Astrocyte (in vitro differentiated cells and primary cell): Measurements from ENCODE around the gene CTBP2. TPM values are rescaled to one million over a fixed set of nuclear protein-coding genes. Genes with fewer than 3 reads are reported as not detected.

ENCODE experiments used
- DNase-seq: peaks from one replicate; pipeline ENCODE4 v3.0.0-alpha.2; 2010; ENCODE audit warnings: low read depth
- FAIRE-seq: peaks from 2 replicates; lab custom pipeline; 2011; peaks lifted over from hg19 to GRCh38; lab: Jason Lieb, UNC
- H2AFZ ChIP-seq: 2 replicates; pipeline ENCODE4 v1.6.0; 2012; ENCODE audit warnings: low read depth, low read length, inconsistent platforms
- H3K27ac ChIP-seq: 2 replicates; pipeline ENCODE4 v1.5.1; 2011; ENCODE audit warnings: low read depth, low read length, inconsistent platforms
- H3K27me3 ChIP-seq: 2 replicates; pipeline ENCODE4 v1.6.0; 2011; ENCODE audit warnings: low read length, inconsistent platforms; ENCODE audit not compliant: insufficient read depth
- H3K36me3 ChIP-seq: 2 replicates; pipeline ENCODE4 v1.5.1; 2011; ENCODE audit warnings: low read length, inconsistent platforms; ENCODE audit not compliant: insufficient read depth
- H3K4me1 ChIP-seq: 2 replicates; pipeline ENCODE4 v1.5.1; 2011; ENCODE audit warnings: low read length, inconsistent platforms; ENCODE audit not compliant: insufficient read depth
- H3K4me2 ChIP-seq: 2 replicates; pipeline ENCODE4 v1.6.0; 2012; ENCODE audit warnings: low read length, inconsistent platforms
- H3K4me3 ChIP-seq: 2 replicates; pipeline ENCODE4 v1.5.1; 2011; ENCODE audit warnings: low read depth, mild to moderate bottlenecking, low read length, inconsistent platforms; ENCODE audit not compliant: insufficient read depth
- H3K79me2 ChIP-seq: 2 replicates; pipeline ENCODE4 v1.6.0; 2012; ENCODE audit warnings: mild to moderate bottlenecking, low read length, inconsistent platforms; ENCODE audit not compliant: insufficient read depth
- H3K9ac ChIP-seq: 2 replicates; pipeline ENCODE4 v1.6.0; 2012; ENCODE audit warnings: mild to moderate bottlenecking, low read length, inconsistent platforms
- H3K9me3 ChIP-seq: 2 replicates; pipeline ENCODE4 v1.5.1; 2012; ENCODE audit warnings: low read depth, mild to moderate bottlenecking, low read length, inconsistent platforms; ENCODE audit not compliant: insufficient read depth
- H4K20me1 ChIP-seq: 2 replicates; pipeline ENCODE4 v1.6.0; 2012; ENCODE audit warnings: low read length, inconsistent platforms; ENCODE audit not compliant: insufficient read depth
- H3K27ac Mint-ChIP-seq: one replicate; pipeline ENCODE4 v1.8.0; 2021; ENCODE audit warnings: mild to moderate bottlenecking, mixed read lengths; ENCODE audit not compliant: unreplicated experiment
- H3K27me3 Mint-ChIP-seq: one replicate; pipeline ENCODE4 v1.8.0; 2021; ENCODE audit warnings: low read depth, mixed read lengths; ENCODE audit not compliant: unreplicated experiment
- H3K36me3 Mint-ChIP-seq: one replicate; pipeline ENCODE4 v1.8.0; 2021; ENCODE audit warnings: low read depth, mixed read lengths; ENCODE audit not compliant: unreplicated experiment
- H3K4me1 Mint-ChIP-seq: one replicate; pipeline ENCODE4 v1.8.0; 2021; ENCODE audit warnings: low read depth, mixed read lengths; ENCODE audit not compliant: unreplicated experiment
- H3K4me3 Mint-ChIP-seq: one replicate; pipeline ENCODE4 v1.8.0; 2021; ENCODE audit warnings: mild to moderate bottlenecking, moderate library complexity, mixed read lengths; ENCODE audit not compliant: unreplicated experiment
- H3K9me3 Mint-ChIP-seq: one replicate; pipeline ENCODE4 v1.8.0; 2021; ENCODE audit warnings: mild to moderate bottlenecking, mixed read lengths; ENCODE audit not compliant: unreplicated experiment
- EZH2 ChIP-seq: IDR thresholded peaks from 2 replicates; pipeline ENCODE4 v1.6.1; 2012; ENCODE audit warnings: mild to moderate bottlenecking, low read length, inconsistent platforms; ENCODE audit not compliant: insufficient read depth
- total RNA-seq: library from RNA; stranded (reverse); gene quantifications from 2 replicates; pipeline ENCODE4 v1.2.1, GENCODE V29; 2021
- TF ChIP-seq, protein P1 (sequence below): IDR thresholded peaks from 2 replicates; pipeline ENCODE4 v1.5.1; 2011; ENCODE audit warnings: low read depth, mild to moderate bottlenecking, inconsistent platforms, low read length, moderate library complexity; ENCODE audit not compliant: insufficient read depth

Gene CTBP2
- total RNA-seq, 1 donor from 2014 or later = 109 TPM

GRCh38 chr10:125107166-125107949 is 53.0 kb downstream of the CTBP2 start:
- no peak overlapping the region for H3K27ac Mint-ChIP-seq
- FAIRE-seq = no peak
- H3K4me3 Mint-ChIP-seq = no peak overlapping the region
- Histone ChIP-seq H3K4me3 (no peak overlapping the region), H3K27ac (no peak overlapping the region), H2AFZ (no peak overlapping the region), H3K27me3 (no peaks in the 10 kb centered on the region), H3K9ac (no peak overlapping the region), H3K36me3 (peaks cover 8% of the 10 kb centered on the region), H4K20me1 (peaks cover 95% of the 10 kb centered on the region), H3K4me1 (peaks cover 5% of the 10 kb centered on the region), H3K79me2 (peaks cover 96% of the 10 kb centered on the region), H3K9me3 (no peaks in the 10 kb centered on the region), H3K4me2 (no peak overlapping the region)
- peaks cover 11% of the 10 kb centered on the region for H3K4me1 Mint-ChIP-seq
- no peaks in the 10 kb centered on the region for H3K9me3 Mint-ChIP-seq
- H3K27me3 Mint-ChIP-seq = no peaks in the 10 kb centered on the region
- TF ChIP-seq, protein P1, sequence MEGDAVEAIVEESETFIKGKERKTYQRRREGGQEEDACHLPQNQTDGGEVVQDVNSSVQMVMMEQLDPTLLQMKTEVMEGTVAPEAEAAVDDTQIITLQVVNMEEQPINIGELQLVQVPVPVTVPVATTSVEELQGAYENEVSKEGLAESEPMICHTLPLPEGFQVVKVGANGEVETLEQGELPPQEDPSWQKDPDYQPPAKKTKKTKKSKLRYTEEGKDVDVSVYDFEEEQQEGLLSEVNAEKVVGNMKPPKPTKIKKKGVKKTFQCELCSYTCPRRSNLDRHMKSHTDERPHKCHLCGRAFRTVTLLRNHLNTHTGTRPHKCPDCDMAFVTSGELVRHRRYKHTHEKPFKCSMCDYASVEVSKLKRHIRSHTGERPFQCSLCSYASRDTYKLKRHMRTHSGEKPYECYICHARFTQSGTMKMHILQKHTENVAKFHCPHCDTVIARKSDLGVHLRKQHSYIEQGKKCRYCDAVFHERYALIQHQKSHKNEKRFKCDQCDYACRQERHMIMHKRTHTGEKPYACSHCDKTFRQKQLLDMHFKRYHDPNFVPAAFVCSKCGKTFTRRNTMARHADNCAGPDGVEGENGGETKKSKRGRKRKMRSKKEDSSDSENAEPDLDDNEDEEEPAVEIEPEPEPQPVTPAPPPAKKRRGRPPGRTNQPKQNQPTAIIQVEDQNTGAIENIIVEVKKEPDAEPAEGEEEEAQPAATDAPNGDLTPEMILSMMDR = no peak
- TF ChIP-seq EZH2 = no peak
- no peak for DNase-seq
- peaks cover 26% of the 10 kb centered on the region for H3K36me3 Mint-ChIP-seq

GRCh38 chr10:125106586-125106985 is 53.8 kb downstream of the CTBP2 start:
- Mint-ChIP-seq H3K27ac (no peak overlapping the region), H3K27me3 (no peaks in the 10 kb centered on the region), H3K9me3 (no peaks in the 10 kb centered on the region), H3K4me1 (peaks cover 19% of the 10 kb centered on the region), H3K36me3 (peaks cover 30% of the 10 kb centered on the region), H3K4me3 (no peak overlapping the region)
- Histone ChIP-seq H3K27ac (no peak overlapping the region), H3K4me2 (no peak overlapping the region), H3K4me3 (no peak overlapping the region), H3K79me2 (peaks cover 98% of the 10 kb centered on the region), H3K9ac (no peak overlapping the region), H3K9me3 (no peaks in the 10 kb centered on the region), H4K20me1 (peaks cover 97% of the 10 kb centered on the region), H2AFZ (no peak overlapping the region), H3K36me3 (peaks cover 8% of the 10 kb centered on the region), H3K27me3 (no peaks in the 10 kb centered on the region), H3K4me1 (peaks cover 11% of the 10 kb centered on the region)
- TF ChIP-seq, protein P1 = no peak
- TF ChIP-seq EZH2 = no peak
- DNase-seq = no peak
- no peak for FAIRE-seq

- H3K4me1 ChIP-seq = peaks cover 11% of the 10 kb centered on the region
- no peak overlapping the region for H3K9ac ChIP-seq
- Mint-ChIP-seq H3K4me1 (peaks cover 23% of the 10 kb centered on the region), H3K27ac (no peak overlapping the region), H3K36me3 (peaks cover 30% of the 10 kb centered on the region), H3K27me3 (no peaks in the 10 kb centered on the region), H3K9me3 (no peaks in the 10 kb centered on the region), H3K4me3 (no peak overlapping the region)
- H3K79me2 ChIP-seq = peaks cover 98% of the 10 kb centered on the region
- H2AFZ ChIP-seq = no peak overlapping the region
- no peak for DNase-seq
- TF ChIP-seq, protein P1 = no peak
- TF ChIP-seq EZH2 = no peak
- peaks cover 97% of the 10 kb centered on the region for H4K20me1 ChIP-seq
- no peaks in the 10 kb centered on the region for H3K9me3 ChIP-seq
- no peak overlapping the region for H3K27ac ChIP-seq
- H3K27me3 ChIP-seq = no peaks in the 10 kb centered on the region
- FAIRE-seq = no peak
- peaks cover 8% of the 10 kb centered on the region for H3K36me3 ChIP-seq
- H3K4me3 ChIP-seq = no peak overlapping the region
- H3K4me2 ChIP-seq = no peak overlapping the region
Observed at GRCh38 chr10:125105706-125106255, 54.6 kb downstream of the CTBP2 start.
